8988T (cell line): ENCODE data around the gene LRRK2.
"Not testable (repeated sequence)": the region's sequence is repeated elsewhere in the genome, so short reads cannot be mapped to it uniquely, and the experiment has no call there.

Source experiments
- DNase-seq: peaks from one replicate; pipeline ENCODE4 v3.0.0; 2011

LRRK2 gene

DNA sequence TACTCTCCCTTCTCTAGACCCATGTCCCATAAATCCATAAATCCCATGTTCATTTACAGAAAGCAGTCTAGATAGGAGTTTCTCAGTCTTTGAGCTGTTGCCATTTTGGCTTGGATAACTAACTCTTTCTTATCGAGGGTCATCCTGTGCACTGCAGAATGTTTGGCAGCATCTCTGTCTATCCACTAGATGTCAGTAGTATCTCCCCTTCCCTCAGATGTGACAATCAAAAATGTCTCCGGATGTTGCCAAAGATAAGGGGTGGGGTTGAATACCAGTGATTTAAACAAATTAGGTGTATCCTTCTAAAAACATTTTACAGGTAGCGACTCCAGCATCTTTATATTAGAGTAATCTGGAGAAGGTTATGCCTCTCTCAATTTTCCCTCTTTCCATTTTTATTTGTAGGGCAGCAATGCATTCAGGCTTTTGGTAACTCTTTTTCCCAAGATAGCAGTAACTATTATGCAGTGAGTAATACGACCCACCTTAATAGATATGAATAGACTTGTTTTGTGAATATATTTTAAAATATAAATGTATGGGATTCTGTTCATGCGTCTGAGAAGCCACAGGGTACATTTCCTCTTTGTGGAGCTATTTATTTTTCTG lies 100.7 kb downstream of the LRRK2 start:
- peak; percentile 23 for DNase-seq

DNA sequence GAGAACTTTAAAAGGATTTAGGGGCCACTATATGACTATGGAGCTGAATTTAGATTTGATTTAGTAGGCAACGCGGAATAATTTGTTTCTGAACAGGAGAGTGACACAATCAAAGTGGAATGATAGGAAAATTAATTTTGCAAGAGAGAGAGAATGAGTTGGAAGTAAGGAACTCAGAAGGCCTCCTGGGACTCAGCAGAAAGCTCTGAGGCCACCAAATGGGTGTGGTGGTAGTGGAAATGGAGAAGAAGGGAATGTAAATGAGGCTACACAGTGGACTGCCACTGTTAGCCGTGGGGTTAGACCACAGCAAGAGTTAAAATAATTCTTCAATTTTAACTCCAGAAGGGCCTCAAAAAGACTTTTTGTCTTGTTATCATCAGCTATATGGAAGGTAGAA lies 102.7 kb downstream of the LRRK2 start:
- DNase-seq: no peak

DNA sequence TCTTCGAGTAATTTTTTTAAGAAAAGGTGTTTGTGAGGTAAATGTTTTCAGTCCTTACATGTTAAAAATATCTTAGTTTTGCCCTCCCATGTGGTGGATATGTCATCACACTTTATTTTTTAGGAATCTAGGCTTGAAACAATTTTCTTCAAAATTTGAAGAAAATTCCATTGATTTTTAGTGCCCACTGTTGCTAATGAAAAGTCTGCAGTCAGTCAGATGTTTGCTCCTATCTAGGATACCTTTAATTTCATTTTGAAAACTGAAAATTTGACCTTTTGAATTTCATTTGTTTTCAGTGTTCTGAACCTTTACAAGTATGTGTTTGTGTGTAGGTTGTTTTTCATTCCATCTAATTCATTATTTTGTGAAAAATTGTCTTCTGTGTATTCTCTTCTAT lies 105.4 kb downstream of the LRRK2 start:
- DNase-seq: no peak

DNA sequence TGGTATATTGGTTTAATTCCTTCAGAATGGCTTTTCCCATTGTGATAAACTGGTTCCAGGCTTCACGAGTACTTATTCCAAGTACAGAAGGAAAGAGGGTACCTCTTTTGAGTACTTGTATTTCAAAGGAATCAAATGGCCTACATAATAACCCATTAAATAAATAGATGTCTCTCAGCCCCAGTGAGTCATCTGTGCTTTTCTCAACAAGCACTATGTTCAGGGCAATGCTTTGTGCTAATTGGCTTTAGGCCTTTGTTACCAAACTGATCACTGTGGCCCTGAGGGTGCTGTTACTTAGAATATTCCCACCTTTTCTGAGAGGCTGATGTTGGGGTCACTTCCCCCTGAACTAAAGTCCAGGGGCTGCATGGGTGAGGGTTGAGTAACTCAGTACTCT lies 107.1 kb downstream of the LRRK2 start:
- no peak for DNase-seq

DNA sequence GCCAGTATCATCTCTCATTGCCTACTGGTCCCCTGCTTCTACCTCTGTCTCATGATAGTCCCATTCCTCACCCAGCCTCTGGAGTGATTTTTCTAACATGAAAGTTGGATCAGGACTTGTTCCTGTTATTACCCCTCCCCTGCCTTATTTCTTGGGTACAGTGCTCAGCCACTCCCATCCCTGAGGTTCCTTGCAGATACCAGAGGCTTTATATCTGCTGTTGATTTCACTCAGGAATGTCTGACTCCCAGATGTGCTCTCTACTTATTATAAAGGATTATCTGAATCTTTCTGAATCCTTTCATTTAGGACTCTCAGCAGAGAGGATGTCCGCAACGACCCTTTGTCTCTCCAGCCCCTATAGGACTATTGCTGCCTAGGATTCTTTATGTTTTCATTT lies 111.2 kb downstream of the LRRK2 start:
- DNase-seq: no peak

DNA sequence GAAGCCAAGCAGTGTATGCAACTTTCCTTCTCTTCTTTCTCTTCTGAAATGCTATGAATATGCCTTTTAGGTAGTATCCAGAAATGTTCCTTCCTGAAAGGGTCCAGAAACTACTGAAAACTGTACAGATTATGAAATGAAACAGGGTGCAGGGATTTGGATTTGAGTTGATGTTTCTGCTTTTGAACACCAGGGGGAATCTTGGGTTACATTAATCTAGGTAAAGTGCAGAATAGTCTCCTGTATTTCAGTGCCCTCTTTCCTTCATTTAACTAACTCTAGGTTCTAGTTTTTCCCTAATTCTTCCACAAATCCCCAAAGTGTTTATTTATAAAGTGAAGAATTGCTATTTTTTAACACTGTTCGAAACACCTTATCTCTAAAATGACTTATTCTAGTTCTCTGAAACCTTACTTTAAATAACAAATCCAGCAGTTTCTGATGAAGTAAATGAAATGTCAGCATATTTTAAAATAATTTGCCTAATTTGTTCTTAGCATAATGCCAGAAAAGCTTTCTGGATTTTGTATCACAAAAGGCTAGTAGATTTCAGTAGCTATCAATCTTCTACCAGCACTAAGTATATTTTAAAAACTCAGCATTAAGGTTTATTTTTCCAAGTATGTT lies 111.9 kb downstream of the LRRK2 start:
- no peak for DNase-seq

DNA sequence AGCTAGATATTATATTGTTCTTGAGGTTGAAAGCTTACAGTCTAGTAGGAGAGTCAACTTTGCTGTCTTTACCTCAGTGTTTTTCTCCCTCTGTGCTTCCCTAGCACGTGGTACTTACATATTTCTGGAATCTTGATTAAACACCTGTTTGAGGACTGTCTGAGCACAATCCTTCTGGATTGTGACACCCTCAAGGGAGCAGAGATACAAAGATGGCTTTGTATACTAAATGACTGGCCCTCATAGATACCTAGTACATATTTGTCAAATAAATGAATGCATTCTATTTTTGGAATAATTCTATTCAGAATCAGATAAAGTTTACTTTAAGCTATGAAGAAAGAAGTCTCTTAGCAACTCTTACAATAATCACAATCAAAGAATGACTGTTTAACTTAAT lies 113.3 kb downstream of the LRRK2 start:
- DNase-seq: no peak

DNA sequence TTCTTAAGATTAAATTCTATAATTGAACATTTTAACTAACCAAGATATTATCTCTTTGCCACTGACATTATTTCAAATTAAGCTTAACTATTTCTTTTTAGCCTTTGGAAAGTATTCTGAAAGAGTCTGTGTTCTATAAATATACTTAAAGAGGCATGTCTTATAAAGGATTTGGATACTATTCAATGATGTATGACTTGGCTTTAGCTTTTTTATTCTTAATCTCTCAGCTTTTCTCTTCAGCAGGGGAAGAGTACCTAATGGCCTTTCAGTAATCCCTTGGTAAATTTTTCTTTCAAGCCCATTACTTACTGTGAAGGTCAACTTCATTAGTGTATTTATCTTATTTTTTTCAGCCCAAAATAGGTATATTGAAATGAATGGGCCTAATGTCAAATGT lies 113.8 kb downstream of the LRRK2 start:
- DNase-seq: no peak

DNA sequence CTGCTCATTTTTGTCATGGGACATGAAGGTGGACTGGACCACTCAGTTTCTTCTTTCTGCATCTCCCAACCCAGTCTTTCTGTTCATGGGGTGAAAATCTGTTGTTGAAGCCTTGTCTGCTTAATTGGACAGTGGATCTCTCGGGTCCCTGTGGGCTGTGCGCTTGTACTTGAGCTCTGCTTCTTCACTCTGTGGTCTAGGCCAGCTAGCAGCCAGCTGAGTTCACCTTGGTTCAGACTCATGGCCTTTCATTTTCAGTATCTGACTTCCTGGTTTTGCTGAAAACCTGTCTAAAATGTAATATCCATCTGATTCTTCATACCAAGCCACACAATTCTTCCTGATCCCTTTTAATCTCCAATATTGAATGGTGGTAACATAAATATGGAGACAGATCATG lies 117.2 kb downstream of the LRRK2 start:
- no peak for DNase-seq

DNA sequence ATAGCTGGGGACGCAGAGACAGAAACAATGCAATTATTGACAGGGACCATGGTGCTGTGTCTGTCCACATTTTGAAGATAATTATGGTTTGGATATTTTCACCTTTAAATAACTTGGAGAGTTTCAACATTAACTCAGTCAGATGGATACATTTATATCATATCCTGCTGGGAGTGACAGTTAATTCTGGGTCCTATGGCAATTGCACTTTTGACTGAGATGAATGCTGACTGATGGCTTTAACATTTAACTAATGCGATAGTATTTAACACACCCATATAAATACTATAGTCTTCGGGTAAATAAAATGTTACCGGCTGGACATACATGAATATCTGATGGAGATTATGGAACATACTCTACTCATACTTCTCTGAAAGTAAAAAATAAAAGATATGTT lies 118.3 kb downstream of the LRRK2 start:
- DNase-seq: no peak

DNA sequence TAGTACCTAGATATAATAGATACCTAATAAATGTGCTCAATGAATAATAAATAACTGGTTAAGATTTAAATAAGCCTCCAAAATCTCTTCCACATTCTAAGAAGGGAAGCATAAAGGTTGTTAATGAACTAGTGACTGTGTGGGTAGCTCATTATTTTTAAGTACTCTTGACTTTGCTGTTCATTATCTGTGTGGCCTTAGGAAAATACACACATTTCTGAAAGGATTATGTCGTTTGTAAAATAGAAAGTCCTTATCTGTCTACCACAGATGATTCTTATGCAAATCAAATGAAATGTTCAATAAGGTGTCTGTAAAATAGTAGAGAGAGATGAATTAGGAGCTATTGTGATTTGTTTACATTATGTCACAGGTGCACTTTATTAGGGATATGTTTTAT lies 119.5 kb downstream of the LRRK2 start:
- DNase-seq: no peak

DNA sequence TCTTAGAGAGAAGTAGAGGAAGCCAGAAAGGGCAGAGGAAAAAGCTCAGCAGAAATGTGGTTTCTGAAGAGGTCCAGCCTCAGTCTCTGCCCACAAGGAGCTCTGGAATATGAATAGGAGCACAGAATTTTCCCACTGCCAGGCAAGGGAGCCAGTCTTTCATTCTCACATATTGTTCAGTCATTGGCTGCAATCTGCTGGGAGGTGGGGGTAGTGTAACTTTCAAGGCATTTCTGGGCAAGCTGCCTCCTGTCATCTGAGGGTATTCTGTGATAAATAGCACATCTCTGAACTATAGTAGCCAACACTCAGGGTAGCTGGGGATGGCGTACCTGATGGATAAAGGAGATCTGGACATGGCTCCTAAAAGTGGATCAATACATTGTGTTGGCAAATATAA lies 127.2 kb downstream of the LRRK2 start:
- no peak for DNase-seq

DNA sequence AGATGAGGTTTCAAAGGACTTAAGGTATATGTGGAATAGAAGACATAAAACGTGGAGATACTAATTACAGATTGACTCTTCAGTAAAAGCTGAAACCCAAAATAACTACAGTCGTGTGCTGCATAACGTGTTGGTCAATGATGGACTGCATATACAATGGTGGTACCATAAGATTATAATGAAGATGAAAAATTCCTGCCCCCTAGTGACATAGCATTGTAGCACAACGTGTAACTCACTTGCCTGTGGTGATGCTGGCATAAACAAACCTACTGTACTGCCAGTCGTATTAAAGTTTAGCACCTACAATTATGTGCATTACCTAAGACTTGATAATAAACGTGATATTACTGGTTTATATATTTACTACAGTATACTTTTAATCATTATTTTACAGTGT lies 150.3 kb downstream of the LRRK2 start:
- no peak for DNase-seq

DNA sequence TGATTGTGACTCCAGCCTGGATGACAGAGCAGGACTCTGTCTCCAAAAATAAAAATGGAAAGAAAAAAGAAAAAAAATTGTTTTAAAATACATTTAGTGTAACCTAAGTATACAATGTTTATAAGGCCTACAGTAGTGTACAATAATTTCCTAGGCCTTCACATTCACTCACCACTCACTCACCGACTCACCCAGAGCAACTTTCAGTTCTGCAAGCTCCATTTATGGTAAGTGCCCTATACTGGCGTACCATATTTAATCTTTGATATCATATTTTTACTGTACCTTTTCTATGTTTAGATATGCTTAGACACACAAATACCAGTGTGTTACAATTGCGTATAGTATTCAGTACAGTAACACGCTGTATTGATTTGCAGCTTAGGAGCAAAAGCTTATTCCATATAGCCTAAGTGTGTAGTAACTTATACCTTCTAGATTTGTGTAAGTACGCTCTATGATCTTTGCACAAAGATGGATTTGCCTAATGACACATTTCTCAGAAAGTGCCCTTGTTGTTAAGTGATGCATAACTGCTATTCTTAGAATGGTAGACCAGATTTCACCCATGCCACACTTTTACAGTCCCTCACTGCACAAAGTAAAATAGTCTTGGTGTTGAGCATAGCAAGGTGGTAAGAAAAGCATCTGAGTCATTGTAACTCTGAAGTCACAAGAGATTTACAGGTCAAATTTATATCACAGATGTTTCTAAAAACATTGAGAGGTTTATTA lies 151.9 kb downstream of the LRRK2 start:
- DNase-seq: no peak

DNA sequence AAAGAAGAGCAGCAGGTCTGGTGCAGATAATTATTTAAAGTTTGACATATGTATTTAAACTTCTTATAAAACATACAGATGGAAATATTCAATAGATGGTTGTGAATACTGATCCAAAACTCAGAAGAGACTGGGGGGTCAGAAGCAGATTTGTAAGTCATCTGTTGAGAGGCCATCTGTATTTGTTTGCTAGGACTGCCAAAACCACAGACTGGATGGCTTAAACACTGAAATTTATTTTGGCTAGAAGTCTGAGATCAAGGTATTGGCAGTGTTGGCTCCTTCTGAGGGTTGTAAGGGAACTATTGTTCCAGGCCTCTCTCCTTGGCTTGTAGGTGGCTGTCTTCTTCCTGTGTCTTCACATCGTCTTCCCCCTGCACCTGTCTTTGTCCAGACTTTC lies 153.9 kb downstream of the LRRK2 start:
- DNase-seq: no peak

DNA sequence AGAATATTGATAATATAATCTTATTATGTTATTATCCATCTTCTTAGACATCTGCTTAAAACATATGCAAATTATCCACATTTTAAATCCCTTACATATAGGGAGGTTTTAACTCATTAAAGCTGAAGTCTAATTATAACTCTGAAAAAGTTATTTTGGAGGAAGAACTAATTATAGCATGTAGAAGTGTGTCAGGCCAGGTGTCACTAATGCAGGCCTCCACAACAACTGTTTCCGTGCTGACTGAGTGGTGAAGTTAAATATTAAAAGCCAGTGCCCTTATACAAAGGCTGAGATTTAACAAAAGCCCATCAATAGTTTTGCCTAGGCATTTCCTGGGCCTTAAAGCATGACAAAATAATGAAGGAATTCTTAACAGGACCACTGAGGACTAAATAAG lies 157.4 kb downstream of the LRRK2 start:
- DNase-seq: no peak

DNA sequence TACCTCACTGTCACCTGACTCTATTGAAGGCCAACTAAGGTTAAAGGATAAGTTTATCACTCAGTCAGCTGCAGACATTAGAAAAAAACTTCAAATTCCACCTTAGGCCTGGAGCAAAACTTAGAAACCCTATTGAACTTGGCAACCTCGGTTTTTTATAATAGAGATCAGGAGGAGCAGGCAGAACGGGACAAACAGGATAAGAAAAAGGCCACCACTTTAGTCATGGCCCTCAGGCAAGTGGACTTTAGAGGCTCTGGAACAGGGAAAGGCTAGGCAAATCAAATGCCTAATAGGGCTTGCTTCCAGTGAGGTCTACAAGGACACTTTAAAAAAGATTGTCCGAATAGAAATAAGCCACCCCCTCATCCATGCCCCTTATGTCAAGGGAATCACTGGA lies 162.5 kb downstream of the LRRK2 start:
- not testable (repeated sequence) for DNase-seq

DNA sequence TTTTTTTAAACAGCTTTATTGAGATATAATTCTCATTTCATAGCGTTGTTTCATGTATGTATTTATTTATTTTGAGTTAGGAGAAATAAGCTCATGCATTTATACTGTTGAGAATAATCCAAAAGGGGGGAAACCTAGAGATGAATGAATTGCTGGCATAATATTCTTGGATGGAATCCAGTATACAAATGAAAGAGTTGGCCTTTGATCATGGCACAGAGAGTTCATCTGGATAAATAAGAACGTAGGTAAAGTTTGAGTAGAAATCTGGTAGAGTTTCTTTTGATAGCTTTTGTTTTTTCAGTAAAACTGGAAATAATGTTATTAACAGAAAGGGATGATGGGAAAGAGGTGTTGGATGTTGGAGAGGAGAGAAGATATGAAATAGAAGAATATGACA lies 166.2 kb downstream of the LRRK2 start:
- no peak for DNase-seq

DNA sequence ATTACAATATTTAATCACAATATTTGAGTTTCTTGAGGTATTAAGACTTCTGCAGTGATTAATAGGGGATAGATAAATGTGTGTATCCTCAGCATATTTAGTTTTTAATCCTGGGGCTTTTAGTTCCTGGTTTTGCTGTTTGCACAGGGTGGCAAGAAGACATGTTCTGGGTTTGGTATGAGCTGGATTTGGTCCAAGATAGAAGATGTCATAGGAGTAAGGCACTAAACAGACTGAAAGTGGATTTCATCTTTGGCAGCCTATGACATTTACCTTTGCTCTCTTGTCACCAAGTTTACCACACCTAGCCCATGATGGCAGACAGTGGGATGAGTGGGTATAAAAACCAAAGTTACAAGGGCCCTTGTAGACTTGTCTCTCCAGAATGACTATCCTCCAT lies 168.2 kb downstream of the LRRK2 start:
- no peak for DNase-seq

DNA sequence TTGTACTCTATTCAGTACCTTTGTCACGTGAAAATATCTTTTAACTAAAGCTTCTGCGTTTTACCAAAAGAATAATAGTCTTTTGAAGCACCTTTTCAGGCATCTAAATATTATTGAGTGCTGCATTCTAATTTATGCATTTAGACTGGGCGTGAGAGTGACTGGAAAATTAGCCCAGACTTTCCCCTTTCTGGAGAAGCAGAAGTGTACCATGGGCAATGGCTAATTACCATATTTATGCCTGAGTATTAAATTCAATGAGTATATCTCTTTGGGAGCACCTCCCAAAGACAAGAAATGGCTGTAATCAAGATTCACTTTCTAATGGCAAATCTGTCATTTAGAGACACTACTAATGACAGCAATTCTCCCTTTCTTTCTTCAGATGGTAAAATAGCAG lies 174.9 kb downstream of the LRRK2 start:
- no peak for DNase-seq

DNA sequence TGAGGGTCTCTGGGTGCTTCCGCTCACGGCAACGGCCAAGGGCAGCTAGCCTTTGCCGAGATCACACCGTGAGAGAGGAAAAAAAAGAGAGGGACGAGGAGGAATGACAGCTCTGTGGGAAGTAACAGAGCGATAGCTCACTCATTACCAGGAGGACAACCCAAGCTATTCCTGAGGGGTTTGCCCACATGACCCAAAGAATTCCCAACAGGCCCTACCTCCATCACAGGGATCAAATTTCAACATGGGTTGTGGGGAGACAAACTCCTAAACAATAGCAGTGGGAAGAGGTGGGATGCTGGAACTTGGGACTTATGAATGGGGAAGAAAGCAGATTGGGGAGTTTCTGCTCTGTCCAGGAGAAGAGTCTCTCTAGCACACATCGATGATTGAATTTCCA lies 180.6 kb downstream of the LRRK2 start:
- no peak for DNase-seq
